Esophagus (tissue), 2 donors: ENCODE measurements around the gene MYOZ3. TPM values are rescaled to one million over a fixed set of nuclear protein-coding genes. Genes with fewer than 3 reads are reported as not detected.

Source experiments
- H3K27ac ChIP-seq, 2 donors: one replicate each; pipeline ENCODE4 v1.5.1; 2013; ENCODE audit warnings: low read depth in 2 of 2, mild to moderate bottlenecking in 2 of 2, inconsistent platforms in 1 of 2, low read length in 1 of 2, moderate library complexity in 1 of 2
- H3K27me3 ChIP-seq, 2 donors: one replicate each; pipeline ENCODE4 v1.6.1; 2013; ENCODE audit warnings: low read length in 2 of 2, control low read depth in 1 of 2, mild to moderate bottlenecking in 1 of 2; ENCODE audit not compliant: insufficient read depth in 2 of 2, control insufficient read depth in 1 of 2
- H3K36me3 ChIP-seq, 2 donors: one replicate each; pipeline ENCODE4 v1.6.1; 2013; ENCODE audit warnings: low read length in 1 of 2; ENCODE audit not compliant: control insufficient read depth in 2 of 2, insufficient read depth in 2 of 2
- H3K4me1 ChIP-seq, 2 donors: one replicate each; pipeline ENCODE4 v1.6.1; 2013; ENCODE audit warnings: low read length in 1 of 2; ENCODE audit not compliant: control insufficient read depth in 2 of 2, insufficient read depth in 2 of 2
- H3K4me3 ChIP-seq, 2 donors: one replicate each; pipeline ENCODE4 v1.5.1; 2013; ENCODE audit warnings: low read length in 2 of 2, mild to moderate bottlenecking in 2 of 2, low read depth in 1 of 2, moderate library complexity in 1 of 2
- H3K9me3 ChIP-seq, 2 donors: one replicate each; pipeline ENCODE4 v1.6.1; 2013; ENCODE audit warnings: mild to moderate bottlenecking in 2 of 2, low read depth in 1 of 2, low read length in 1 of 2, moderate library complexity in 1 of 2; ENCODE audit not compliant: control insufficient read depth in 2 of 2, insufficient read depth in 1 of 2
- WGBS, 2 donors: extraction: QIAGEN DNeasy Blood & Tissue Kit; methylation state at CpG; one replicate each; pipeline ENCODE4 v1.1.7; 2013; 5-methylcytosine and 5-hydroxymethylcytosine counted together
- polyA plus RNA-seq, 2 donors: library from polyadenylated mRNA; stranded (reverse); fragments of 200-250 nt; gene quantifications; one replicate each; pipeline ENCODE4 v1.2.3, GENCODE V29; 2013
- donor health status: healthy with polysubstance abuse.
- donor health status: Bipolar disorder and iron deficiency.

Gene MYOZ3
- polyA plus RNA-seq, 2 donors, result 0.05 to 0.24 TPM

DNA sequence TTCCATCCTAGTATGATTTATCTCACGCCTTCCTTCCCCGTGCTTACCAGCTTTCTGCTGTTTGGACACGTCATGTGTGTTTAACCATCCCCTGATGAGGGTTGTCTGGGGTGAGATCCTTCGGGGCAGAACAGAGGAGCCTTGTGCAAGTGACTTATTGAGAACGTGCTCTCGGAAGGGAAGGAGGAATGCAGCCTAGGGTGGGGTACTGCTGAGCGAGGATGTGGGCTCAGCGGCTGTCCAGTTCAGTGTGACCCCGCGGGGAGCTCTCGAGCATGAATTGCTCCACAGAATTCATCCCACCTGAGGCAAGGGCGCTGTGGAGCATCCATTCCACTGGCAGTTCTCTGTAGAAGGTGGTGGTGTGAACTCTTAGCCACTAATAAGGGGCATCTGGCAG, 4.0 kb downstream of the MYOZ3 start:
- Histone ChIP-seq H3K4me1 (peaks cover 0 to 2% of the 10 kb centered on the region in 2 donors), H3K4me3 (no peak overlapping the region), H3K9me3 (no peaks in the 10 kb centered on the region), H3K27me3 (no peaks in the 10 kb centered on the region), H3K27ac (no peak overlapping the region), H3K36me3 (no peaks in the 10 kb centered on the region)
- WGBS, 2 donors, result 60 to 66% methylated on average over 12 of the region's 12 CpGs

GRCh38 chr5:150670275-150670947, 9.4 kb downstream of the MYOZ3 start:
- H3K4me3 ChIP-seq, result no peak overlapping the region
- no peaks in the 10 kb centered on the region for H3K27me3 ChIP-seq
- no peak overlapping the region for H3K27ac ChIP-seq
- no peaks in the 10 kb centered on the region for H3K36me3 ChIP-seq
- H3K9me3 ChIP-seq, result no peaks in the 10 kb centered on the region
- WGBS, 2 donors, result 86 to 87% methylated on average over 14 of the region's 14 CpGs
- peaks cover 0 to 10% of the 10 kb centered on the region in 2 donors for H3K4me1 ChIP-seq

GRCh38 chr5:150670948-150671310, 9.9 kb downstream of the MYOZ3 start:
- Histone ChIP-seq H3K27me3 (no peaks in the 10 kb centered on the region), H3K4me3 (no peak overlapping the region), H3K36me3 (no peaks in the 10 kb centered on the region), H3K27ac (no peak overlapping the region), H3K9me3 (no peaks in the 10 kb centered on the region), H3K4me1 (peaks cover 0 to 10% of the 10 kb centered on the region in 2 donors)
- 39 to 48% methylated on average over 2 of the region's 2 CpGs for WGBS, 2 donors

DNA sequence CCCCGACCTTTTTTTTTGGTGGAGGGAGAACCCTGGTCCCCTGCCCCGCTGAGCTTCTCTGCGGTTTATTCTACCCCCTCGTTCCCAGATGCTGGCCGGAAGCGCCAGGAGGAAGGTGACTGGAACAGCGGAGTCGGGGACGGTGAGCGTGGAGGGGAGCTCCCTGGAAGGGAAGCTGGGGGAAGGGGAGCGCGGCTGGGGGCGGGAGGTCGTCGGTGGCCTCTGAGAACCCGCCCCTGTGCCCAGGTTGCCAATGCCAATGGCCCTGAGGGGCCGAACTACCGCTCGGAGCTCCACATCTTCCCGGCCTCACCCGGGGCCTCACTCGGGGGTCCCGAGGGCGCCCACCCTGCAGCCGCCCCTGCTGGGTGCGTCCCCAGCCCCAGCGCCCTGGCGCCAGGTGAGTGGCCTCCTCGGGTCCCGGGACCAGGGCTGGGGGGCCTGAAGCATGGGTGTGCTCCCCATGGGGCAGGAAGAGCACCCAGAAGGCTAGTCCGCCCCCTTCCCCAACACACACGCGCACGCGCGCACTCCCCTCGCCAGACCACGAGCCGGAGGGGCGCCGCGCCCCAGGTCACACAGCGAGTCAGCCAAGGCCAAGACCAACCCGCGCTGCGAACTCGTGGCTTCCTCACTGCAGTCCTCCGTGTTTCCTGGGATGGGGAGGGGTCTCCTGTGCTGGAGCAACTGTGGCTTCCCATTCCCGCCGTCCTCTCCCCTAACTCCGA, 10.6 kb downstream of the MYOZ3 start:
- Histone ChIP-seq H3K27ac (no peak overlapping the region), H3K4me3 (peak overlapping the region; percentile 30 to 39), H3K36me3 (no peaks in the 10 kb centered on the region), H3K4me1 (peaks cover 0 to 10% of the 10 kb centered on the region in 2 donors), H3K9me3 (no peaks in the 10 kb centered on the region), H3K27me3 (no peaks in the 10 kb centered on the region)
- WGBS, 2 donors, result 6 to 11% methylated on average over 42 to 51 of the region's 51 CpGs

DNA sequence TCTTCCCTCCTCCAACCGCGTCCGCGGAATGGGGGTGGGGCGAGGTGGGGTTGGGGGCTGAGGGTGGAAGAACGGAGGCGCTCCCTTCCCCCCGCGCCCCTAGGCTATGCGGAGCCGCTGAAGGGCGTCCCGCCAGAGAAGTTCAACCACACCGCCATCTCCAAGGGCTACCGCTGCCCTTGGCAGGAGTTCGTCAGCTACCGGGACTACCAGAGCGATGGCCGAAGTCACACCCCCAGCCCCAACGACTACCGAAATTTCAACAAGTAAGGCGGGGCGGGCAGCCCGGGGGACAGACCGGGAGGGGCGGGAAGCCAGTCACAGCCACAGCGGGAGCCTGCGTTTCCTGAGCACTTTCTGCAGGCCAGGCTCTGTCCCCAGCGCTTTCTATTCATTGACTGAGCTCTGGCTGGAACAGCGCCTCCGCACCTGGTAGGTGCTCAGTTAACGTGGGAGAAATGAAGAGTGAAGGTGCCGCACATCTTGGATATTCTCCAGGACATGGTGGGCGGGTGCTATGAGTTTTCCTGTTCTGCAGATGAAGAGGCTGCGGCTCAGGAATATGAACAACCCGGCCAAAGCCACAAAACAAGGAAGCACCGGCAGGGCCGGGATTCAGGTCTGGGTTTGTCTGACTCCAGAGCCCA, 11.3 kb downstream of the MYOZ3 start:
- 3% methylated on average over 38 of the region's 38 CpGs for WGBS, 2 donors
- H3K27me3 ChIP-seq, result no peaks in the 10 kb centered on the region
- peak overlapping the region; percentile 39 to 43 for H3K4me3 ChIP-seq
- peaks cover 0 to 10% of the 10 kb centered on the region in 2 donors for H3K4me1 ChIP-seq
- no peaks in the 10 kb centered on the region for H3K9me3 ChIP-seq
- no peak overlapping the region for H3K27ac ChIP-seq
- H3K36me3 ChIP-seq, result no peaks in the 10 kb centered on the region

DNA sequence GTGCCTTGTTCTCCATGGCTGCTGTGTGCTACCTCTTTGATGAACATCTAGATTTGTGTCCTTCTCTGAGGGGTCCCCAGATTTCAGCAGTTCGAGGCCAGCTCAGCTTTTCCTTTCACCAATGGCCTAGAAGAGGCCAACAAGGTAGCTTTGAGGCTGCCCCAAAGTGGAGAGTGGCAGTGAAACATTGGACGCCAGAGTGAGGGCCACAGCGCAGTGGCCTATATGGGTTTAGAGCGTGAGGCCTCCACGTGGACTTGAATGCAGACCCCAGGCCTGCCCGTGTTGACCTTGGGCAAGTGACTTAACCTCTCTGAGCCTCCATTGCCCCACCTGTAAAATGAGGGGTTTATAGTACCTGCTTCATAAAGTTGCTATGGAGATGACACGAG, 11.8 kb downstream of the MYOZ3 start:
- Histone ChIP-seq H3K27ac (no peak overlapping the region), H3K4me3 (no peak overlapping the region), H3K27me3 (no peaks in the 10 kb centered on the region), H3K36me3 (no peaks in the 10 kb centered on the region), H3K4me1 (peaks cover 0 to 10% of the 10 kb centered on the region in 2 donors), H3K9me3 (no peaks in the 10 kb centered on the region)
- 69 to 79% methylated on average over 7 of the region's 7 CpGs for WGBS, 2 donors

GRCh38 chr5:150674341-150674821, 13.3 kb downstream of the MYOZ3 start:
- Histone ChIP-seq H3K4me3 (no peak overlapping the region), H3K27ac (peak overlapping the region in 1 of 2 donors; percentile 1)
- 85 to 87% methylated on average over 4 of the region's 4 CpGs for WGBS, 2 donors

DNA sequence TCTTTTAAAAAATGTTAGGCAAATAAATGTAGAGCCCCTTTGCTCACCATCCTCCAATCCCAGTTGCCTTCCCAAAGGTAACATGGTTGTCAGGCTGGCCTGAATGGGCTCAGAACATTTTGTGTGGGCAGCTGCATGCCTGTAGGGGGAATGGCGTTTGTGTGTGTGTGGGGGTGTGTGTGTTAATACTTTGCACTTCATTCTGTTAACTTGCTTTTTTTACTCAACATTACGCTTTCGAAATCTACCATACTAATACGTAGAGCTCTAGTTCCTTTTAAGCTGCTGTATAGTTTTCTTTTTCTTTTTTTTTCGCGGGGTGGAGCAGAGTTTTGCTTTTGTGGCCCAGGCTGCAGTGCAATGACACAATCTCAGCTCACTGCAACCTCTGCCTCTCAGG, 14.0 kb downstream of the MYOZ3 start:
- Histone ChIP-seq H3K4me1 (peaks cover 0 to 10% of the 10 kb centered on the region in 2 donors), H3K27me3 (no peaks in the 10 kb centered on the region), H3K9me3 (no peaks in the 10 kb centered on the region), H3K27ac (no peak overlapping the region), H3K36me3 (no peaks in the 10 kb centered on the region), H3K4me3 (no peak overlapping the region)
- WGBS, 2 donors, result 79 to 88% methylated on average over 6 of the region's 6 CpGs

More at GRCh38 chr5:150674341-150674821, 13.3 kb downstream of the MYOZ3 start:
- Histone ChIP-seq H3K9me3 (no peaks in the 10 kb centered on the region), H3K36me3 (no peaks in the 10 kb centered on the region), H3K27me3 (no peaks in the 10 kb centered on the region), H3K4me1 (peaks cover 0 to 10% of the 10 kb centered on the region in 2 donors)

DNA sequence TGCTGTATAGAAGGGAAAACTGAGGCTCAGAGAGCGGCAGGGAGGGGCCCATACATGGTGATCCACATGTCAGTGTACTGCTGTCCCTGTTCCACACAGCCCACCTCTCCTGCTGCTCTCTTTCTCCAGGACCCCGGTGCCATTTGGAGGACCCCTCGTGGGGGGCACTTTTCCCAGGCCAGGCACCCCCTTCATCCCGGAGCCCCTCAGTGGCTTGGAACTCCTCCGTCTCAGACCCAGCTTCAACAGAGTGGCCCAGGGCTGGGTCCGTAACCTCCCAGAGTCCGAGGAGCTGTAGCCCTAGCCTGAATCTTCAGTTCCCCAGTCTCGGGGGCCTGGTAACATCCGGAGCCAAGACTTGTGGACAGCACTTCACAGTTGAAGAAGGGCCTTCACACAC, 15.5 kb downstream of the MYOZ3 start:
- Histone ChIP-seq H3K27ac (no peak overlapping the region), H3K4me3 (no peak overlapping the region), H3K27me3 (no peaks in the 10 kb centered on the region), H3K9me3 (no peaks in the 10 kb centered on the region), H3K36me3 (no peaks in the 10 kb centered on the region), H3K4me1 (peaks cover 0 to 9% of the 10 kb centered on the region in 2 donors)
- 91 to 93% methylated on average over 9 of the region's 9 CpGs for WGBS, 2 donors
